Measurements from ENCODE around the gene HPCAL4.

The HPCAL4 gene

GRCh38 chr1:39654291-39654690 is 36.9 kb downstream of the HPCAL4 start:
- no peak overlapping the region for H3K4me3 ChIP-seq (ENCODE audit: low read length)
- no peaks in the 10 kb centered on the region for H3K27me3 ChIP-seq (ENCODE audit: control insufficient read depth, insufficient read depth, low read length)
- H3K27ac ChIP-seq (ENCODE audit: low read depth, low read length): no peak overlapping the region
- no peaks in the 10 kb centered on the region for H3K36me3 ChIP-seq (ENCODE audit: control insufficient read depth, insufficient read depth, low read length)
- no peaks in the 10 kb centered on the region for H3K4me1 ChIP-seq (ENCODE audit: control insufficient read depth, insufficient read depth, low read length)
- no peak overlapping the region for H3K9ac ChIP-seq (ENCODE audit: low read length)

- no peak overlapping the region for H3K9ac ChIP-seq (ENCODE audit: low read length)
- no peaks in the 10 kb centered on the region for H3K36me3 ChIP-seq (ENCODE audit: control insufficient read depth, insufficient read depth, low read length)
- H3K4me3 ChIP-seq (ENCODE audit: low read length): no peak overlapping the region
- no peaks in the 10 kb centered on the region for H3K27me3 ChIP-seq (ENCODE audit: control insufficient read depth, insufficient read depth, low read length)
- no peaks in the 10 kb centered on the region for H3K4me1 ChIP-seq (ENCODE audit: control insufficient read depth, insufficient read depth, low read length)
- H3K27ac ChIP-seq (ENCODE audit: low read depth, low read length): no peak overlapping the region
These were observed 37.6 kb downstream of the HPCAL4 start for GRCh38 chr1:39653546-39654031.

- Histone ChIP-seq H3K27ac (ENCODE audit: low read depth, low read length) (no peak overlapping the region), H3K4me1 (ENCODE audit: control insufficient read depth, insufficient read depth, low read length) (no peaks in the 10 kb centered on the region), H3K27me3 (ENCODE audit: control insufficient read depth, insufficient read depth, low read length) (no peaks in the 10 kb centered on the region), H3K9ac (ENCODE audit: low read length) (no peak overlapping the region), H3K4me3 (ENCODE audit: low read length) (no peak overlapping the region), H3K36me3 (ENCODE audit: control insufficient read depth, insufficient read depth, low read length) (no peaks in the 10 kb centered on the region)
These were observed 38.7 kb downstream of the HPCAL4 start for GRCh38 chr1:39652554-39652953.

GRCh38 chr1:39652105-39652504 is 39.1 kb downstream of the HPCAL4 start:
- Histone ChIP-seq H3K27me3 (ENCODE audit: control insufficient read depth, insufficient read depth, low read length) (no peaks in the 10 kb centered on the region), H3K4me3 (ENCODE audit: low read length) (no peak overlapping the region), H3K36me3 (ENCODE audit: control insufficient read depth, insufficient read depth, low read length) (no peaks in the 10 kb centered on the region), H3K4me1 (ENCODE audit: control insufficient read depth, insufficient read depth, low read length) (no peaks in the 10 kb centered on the region), H3K27ac (ENCODE audit: low read depth, low read length) (no peak overlapping the region), H3K9ac (ENCODE audit: low read length) (no peak overlapping the region)

GRCh38 chr1:39650431-39650830 is 40.8 kb downstream of the HPCAL4 start:
- H3K4me1 ChIP-seq (ENCODE audit: control insufficient read depth, insufficient read depth, low read length): no peaks in the 10 kb centered on the region
- no peak overlapping the region for H3K4me3 ChIP-seq (ENCODE audit: low read length)
- no peak overlapping the region for H3K9ac ChIP-seq (ENCODE audit: low read length)
- H3K27me3 ChIP-seq (ENCODE audit: control insufficient read depth, insufficient read depth, low read length): no peaks in the 10 kb centered on the region
- H3K27ac ChIP-seq (ENCODE audit: low read depth, low read length): no peak overlapping the region
- H3K36me3 ChIP-seq (ENCODE audit: control insufficient read depth, insufficient read depth, low read length): no peaks in the 10 kb centered on the region

GRCh38 chr1:39649636-39650185 is 41.5 kb downstream of the HPCAL4 start:
- no peaks in the 10 kb centered on the region for H3K27me3 ChIP-seq (ENCODE audit: control insufficient read depth, insufficient read depth, low read length)

GRCh38 chr1:39648496-39648895 is 42.7 kb downstream of the HPCAL4 start:
- Histone ChIP-seq H3K36me3 (ENCODE audit: control insufficient read depth, insufficient read depth, low read length) (no peaks in the 10 kb centered on the region), H3K27me3 (ENCODE audit: control insufficient read depth, insufficient read depth, low read length) (no peaks in the 10 kb centered on the region), H3K9ac (ENCODE audit: low read length) (no peak overlapping the region), H3K27ac (ENCODE audit: low read depth, low read length) (no peak overlapping the region), H3K4me3 (ENCODE audit: low read length) (no peak overlapping the region), H3K4me1 (ENCODE audit: control insufficient read depth, insufficient read depth, low read length) (no peaks in the 10 kb centered on the region)

More at GRCh38 chr1:39649636-39650185, 41.5 kb downstream of the HPCAL4 start:
- no peak overlapping the region for H3K4me3 ChIP-seq (ENCODE audit: low read length)
- H3K27ac ChIP-seq (ENCODE audit: low read depth, low read length): no peak overlapping the region
- no peaks in the 10 kb centered on the region for H3K36me3 ChIP-seq (ENCODE audit: control insufficient read depth, insufficient read depth, low read length)
- no peaks in the 10 kb centered on the region for H3K4me1 ChIP-seq (ENCODE audit: control insufficient read depth, insufficient read depth, low read length)
- H3K9ac ChIP-seq (ENCODE audit: low read length): no peak overlapping the region

GRCh38 chr1:39647247-39647646 is 44.0 kb downstream of the HPCAL4 start:
- Histone ChIP-seq H3K4me3 (ENCODE audit: low read length) (no peak overlapping the region), H3K27me3 (ENCODE audit: control insufficient read depth, insufficient read depth, low read length) (no peaks in the 10 kb centered on the region), H3K9ac (ENCODE audit: low read length) (no peak overlapping the region), H3K36me3 (ENCODE audit: control insufficient read depth, insufficient read depth, low read length) (no peaks in the 10 kb centered on the region), H3K27ac (ENCODE audit: low read depth, low read length) (no peak overlapping the region), H3K4me1 (ENCODE audit: control insufficient read depth, insufficient read depth, low read length) (no peaks in the 10 kb centered on the region)

- Histone ChIP-seq H3K4me3 (ENCODE audit: low read length) (no peak overlapping the region), H3K9ac (ENCODE audit: low read length) (no peak overlapping the region), H3K27ac (ENCODE audit: low read depth, low read length) (no peak overlapping the region), H3K4me1 (ENCODE audit: control insufficient read depth, insufficient read depth, low read length) (no peaks in the 10 kb centered on the region), H3K27me3 (ENCODE audit: control insufficient read depth, insufficient read depth, low read length) (no peaks in the 10 kb centered on the region), H3K36me3 (ENCODE audit: control insufficient read depth, insufficient read depth, low read length) (no peaks in the 10 kb centered on the region)
These were observed 44.8 kb downstream of the HPCAL4 start for GRCh38 chr1:39646232-39647081.

GRCh38 chr1:39645411-39646043 is 45.7 kb downstream of the HPCAL4 start:
- Histone ChIP-seq H3K9ac (ENCODE audit: low read length) (no peak overlapping the region), H3K27me3 (ENCODE audit: control insufficient read depth, insufficient read depth, low read length) (no peaks in the 10 kb centered on the region), H3K36me3 (ENCODE audit: control insufficient read depth, insufficient read depth, low read length) (no peaks in the 10 kb centered on the region), H3K4me1 (ENCODE audit: control insufficient read depth, insufficient read depth, low read length) (no peaks in the 10 kb centered on the region), H3K27ac (ENCODE audit: low read depth, low read length) (no peak overlapping the region), H3K4me3 (ENCODE audit: low read length) (no peak overlapping the region)

GRCh38 chr1:39643705-39644104 is 47.5 kb downstream of the HPCAL4 start:
- no peak overlapping the region for H3K4me3 ChIP-seq (ENCODE audit: low read length)
- H3K27me3 ChIP-seq (ENCODE audit: control insufficient read depth, insufficient read depth, low read length): peaks cover 7% of the 10 kb centered on the region
- H3K9ac ChIP-seq (ENCODE audit: low read length): no peak overlapping the region
- H3K36me3 ChIP-seq (ENCODE audit: control insufficient read depth, insufficient read depth, low read length): no peaks in the 10 kb centered on the region
- no peaks in the 10 kb centered on the region for H3K4me1 ChIP-seq (ENCODE audit: control insufficient read depth, insufficient read depth, low read length)
- no peak overlapping the region for H3K27ac ChIP-seq (ENCODE audit: low read depth, low read length)

- Histone ChIP-seq H3K4me3 (ENCODE audit: low read length) (no peak overlapping the region), H3K27ac (ENCODE audit: low read depth, low read length) (no peak overlapping the region), H3K9ac (ENCODE audit: low read length) (no peak overlapping the region), H3K36me3 (ENCODE audit: control insufficient read depth, insufficient read depth, low read length) (no peaks in the 10 kb centered on the region), H3K27me3 (ENCODE audit: control insufficient read depth, insufficient read depth, low read length) (peaks cover 8% of the 10 kb centered on the region), H3K4me1 (ENCODE audit: control insufficient read depth, insufficient read depth, low read length) (no peaks in the 10 kb centered on the region)
These were observed 48.4 kb downstream of the HPCAL4 start for GRCh38 chr1:39642796-39643195.

All from rectal smooth muscle tissue (tissue), 1 donor.